ENCODE results near the gene TMPRSS4.

- no peak for TF ChIP-seq CTCF (IDR thresholded peaks at IDR 0.05; ENCODE audit: low read depth, low read length)
- no peak for TF ChIP-seq EZH2phosphoT487 (IDR thresholded peaks at IDR 0.05; ENCODE audit: low read depth)
Observed at GRCh38 chr11:118170882-118171268, 94.0 kb downstream of the TMPRSS4 start.

Data from OCI-LY3 (cell line).